Transverse colon (tissue), 4 donors: ENCODE results near the gene GPS1. TPM values are rescaled to one million over a fixed set of nuclear protein-coding genes. Genes with fewer than 3 reads are reported as not detected.

Experiments used
- DNase-seq: peaks from one replicate; pipeline ENCODE4 v3.0.0-alpha.2; 2019
- H3K27ac ChIP-seq, 4 donors: fragments of 200-600 bp; sonication (generic); 2 replicates each; pipeline ENCODE4 v1.5.1; 2016 to 2018; ENCODE audit warnings: inconsistent platforms in 4 of 4
- H3K27me3 ChIP-seq: fragments of 200-600 bp; sonication (generic); 2 replicates; pipeline ENCODE4 v1.5.1; 2017; ENCODE audit warnings: inconsistent platforms
- H3K36me3 ChIP-seq, 4 donors: fragments of 200-600 bp; sonication (generic); 2 replicates each; pipeline ENCODE4 v1.5.1; 2017 to 2019; ENCODE audit warnings: inconsistent platforms in 4 of 4
- H3K4me1 ChIP-seq, 4 donors: fragments of 200-600 bp; sonication (generic); 2 replicates each; pipeline ENCODE4 v1.5.1; 2017 to 2020; ENCODE audit warnings: inconsistent platforms in 4 of 4
- H3K4me3 ChIP-seq, 4 donors: fragments of 200-600 bp; sonication (generic); 1 replicate in 1 of 4; 2 replicates in 3 of 4; pipeline versions ENCODE4 v1.5.1 to v1.6.1; 2017 to 2019; ENCODE audit warnings: inconsistent platforms in 4 of 4
- H3K9me3 ChIP-seq, 2 donors: fragments of 200-600 bp; sonication (generic); 2 replicates each; pipeline ENCODE4 v1.5.1; 2017 to 2019; ENCODE audit warnings: inconsistent platforms in 2 of 2
- EP300 ChIP-seq: sonication (generic); formaldehyde crosslinking; IDR thresholded peaks from one replicate; pipeline ENCODE4 v1.6.1; 2017; ENCODE audit warnings: antibody characterized with exemption, low read depth
- POLR2A ChIP-seq: fragments of 450-650 bp; IDR thresholded peaks from one replicate; pipeline ENCODE4 v1.6.1; 2016; ENCODE audit warnings: antibody characterized with exemption, mild to moderate bottlenecking, moderate library complexity
- POLR2AphosphoS5 ChIP-seq, 3 donors: sonication (generic); formaldehyde crosslinking; IDR thresholded peaks; one replicate each; pipeline ENCODE4 v1.6.1; 2016; ENCODE audit warnings: antibody characterized with exemption in 3 of 3
- WGBS, 2 donors: methylation state at CpG; one replicate each; pipeline ENCODE4 v1.1.5; 2018; ENCODE audit warnings: low coverage in 1 of 2; 5-methylcytosine and 5-hydroxymethylcytosine counted together
- in situ Hi-C, 4 donors: fragments of 200-750 bp; cut with MboI; loops; one replicate each; pipeline versions ENCODE4 v1.15.0 to v1.15.1; 2017; ENCODE audit warnings: low sequenced_read_pairs in 3 of 4, low pct_ligation_motif_present in 1 of 4, low pct_unique_long_range_greater_than_20kb in 1 of 4
- intact Hi-C: fragments of 100-400 bp; cut with DNase I; formaldehyde crosslinking; loops from one replicate; pipeline ENCODE4 v1.15.1; 2023; ENCODE audit warnings: low total_unique reads
- total RNA-seq, 4 donors: library from RNA; depleted of rRNA; stranded (reverse); fragments of >200 nt; gene quantifications; one replicate each; pipeline ENCODE4 v1.1.0, GENCODE V29; 2016
- TF ChIP-seq, protein P1 (sequence below), 5 experiments: fragments of 200-600 bp in 3 of 5; fragments of 450-650 bp in 2 of 5; sonication (generic) in 3 of 5; IDR thresholded peaks; 1 replicate in 2 of 5; 2 replicates in 3 of 5; pipeline ENCODE4 v1.5.1; 2016 to 2017; ENCODE audit warnings: antibody characterized with exemption in 5 of 5, inconsistent platforms in 3 of 5, mild to moderate bottlenecking in 2 of 5, moderate library complexity in 1 of 5

The GPS1 gene
- total RNA-seq, 4 donors from 2014 or later = 42.0 to 160 (median 85.5) TPM

DNA sequence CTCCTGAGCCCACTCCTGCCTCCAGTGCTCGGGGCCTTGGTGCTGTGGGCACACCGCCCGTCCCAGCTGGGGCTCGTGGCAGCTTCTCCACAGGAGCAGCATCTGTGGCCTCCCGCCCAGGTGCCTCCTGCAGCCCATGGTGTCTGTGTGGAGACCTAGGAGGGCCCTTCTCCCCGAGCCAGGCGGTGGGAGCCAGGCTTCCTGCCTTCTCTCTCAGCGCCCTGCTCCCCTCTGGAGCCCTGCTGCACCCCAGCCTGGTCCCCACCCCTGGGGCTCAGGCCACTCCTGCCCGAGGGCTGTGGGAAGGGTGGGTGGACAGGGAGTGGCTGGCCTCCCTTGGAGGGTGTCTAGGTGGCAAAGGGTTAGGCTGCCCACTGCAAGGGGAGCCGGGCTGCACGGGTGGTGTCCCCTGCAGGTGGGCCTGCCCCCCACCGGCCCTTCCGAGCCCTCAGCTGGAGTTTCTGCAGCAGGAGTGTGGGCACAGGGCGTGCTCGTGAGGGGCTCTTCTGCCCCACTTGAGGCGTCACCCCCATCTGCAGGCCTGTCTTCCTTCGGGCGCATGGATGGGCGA lies 40.0 kb upstream of the GPS1 start:
- DNase-seq = no peak
- H3K9me3 ChIP-seq = no peaks in the 10 kb centered on the region
- no peaks in the 10 kb centered on the region for H3K36me3 ChIP-seq
- no peaks in the 10 kb centered on the region for H3K4me1 ChIP-seq
- TF ChIP-seq EP300 (no peak), POLR2AphosphoS5 (IDR thresholded peaks at IDR 0.05) (no peak), POLR2A (no peak)
- TF ChIP-seq, protein P1, sequence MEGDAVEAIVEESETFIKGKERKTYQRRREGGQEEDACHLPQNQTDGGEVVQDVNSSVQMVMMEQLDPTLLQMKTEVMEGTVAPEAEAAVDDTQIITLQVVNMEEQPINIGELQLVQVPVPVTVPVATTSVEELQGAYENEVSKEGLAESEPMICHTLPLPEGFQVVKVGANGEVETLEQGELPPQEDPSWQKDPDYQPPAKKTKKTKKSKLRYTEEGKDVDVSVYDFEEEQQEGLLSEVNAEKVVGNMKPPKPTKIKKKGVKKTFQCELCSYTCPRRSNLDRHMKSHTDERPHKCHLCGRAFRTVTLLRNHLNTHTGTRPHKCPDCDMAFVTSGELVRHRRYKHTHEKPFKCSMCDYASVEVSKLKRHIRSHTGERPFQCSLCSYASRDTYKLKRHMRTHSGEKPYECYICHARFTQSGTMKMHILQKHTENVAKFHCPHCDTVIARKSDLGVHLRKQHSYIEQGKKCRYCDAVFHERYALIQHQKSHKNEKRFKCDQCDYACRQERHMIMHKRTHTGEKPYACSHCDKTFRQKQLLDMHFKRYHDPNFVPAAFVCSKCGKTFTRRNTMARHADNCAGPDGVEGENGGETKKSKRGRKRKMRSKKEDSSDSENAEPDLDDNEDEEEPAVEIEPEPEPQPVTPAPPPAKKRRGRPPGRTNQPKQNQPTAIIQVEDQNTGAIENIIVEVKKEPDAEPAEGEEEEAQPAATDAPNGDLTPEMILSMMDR (IDR thresholded peaks at IDR 0.05) = no peak
- in situ Hi-C loops (no loop called here), intact Hi-C loops (no loop called here)
- H3K27me3 ChIP-seq = no peaks in the 10 kb centered on the region
- H3K27ac ChIP-seq = peak overlapping the region in 1 of 4 donors; percentile 81
- no peak overlapping the region for H3K4me3 ChIP-seq
- 93% methylated on average over 16 of the region's 19 CpGs; no CpG with 5 or more reads in 1 of the 2 donors for WGBS, 2 donors

DNA sequence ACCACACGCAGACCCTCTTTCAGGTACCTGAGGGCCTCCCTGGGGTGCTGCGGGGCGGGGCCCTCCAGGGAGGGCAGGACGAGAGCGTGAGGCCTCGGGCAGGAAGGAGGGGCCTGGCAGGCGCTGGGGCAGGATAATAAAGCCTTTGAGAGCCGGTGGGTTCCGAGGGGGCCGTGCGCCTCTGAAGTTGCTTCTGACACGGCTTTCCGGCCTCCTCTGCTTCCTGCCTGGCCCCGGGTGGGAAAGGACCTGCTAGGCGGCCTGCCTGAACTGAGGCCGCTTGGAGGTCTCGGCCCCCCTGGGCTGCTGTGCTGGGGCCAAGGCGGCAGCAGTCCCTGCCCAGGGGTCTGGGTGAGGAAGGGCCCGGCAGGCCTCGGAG lies 39.4 kb upstream of the GPS1 start:
- TF ChIP-seq POLR2AphosphoS5 (IDR thresholded peaks at IDR 0.05) = no peak
- no peak for TF ChIP-seq POLR2A
- TF ChIP-seq, protein P1 (IDR thresholded peaks at IDR 0.05) = no peak
- no peak for TF ChIP-seq EP300
- intact Hi-C loops = no loop called here
- DNase-seq = no peak
- Histone ChIP-seq H3K9me3 (no peaks in the 10 kb centered on the region), H3K4me3 (no peak overlapping the region), H3K36me3 (no peaks in the 10 kb centered on the region), H3K27me3 (no peaks in the 10 kb centered on the region), H3K27ac (peak overlapping the region; percentile 60 to 81 (median 66)), H3K4me1 (no peaks in the 10 kb centered on the region)
- WGBS, 2 donors = 76% methylated on average over 14 of the region's 20 CpGs; no CpG with 5 or more reads in 1 of the 2 donors
- in situ Hi-C loops = no loop called here

DNA sequence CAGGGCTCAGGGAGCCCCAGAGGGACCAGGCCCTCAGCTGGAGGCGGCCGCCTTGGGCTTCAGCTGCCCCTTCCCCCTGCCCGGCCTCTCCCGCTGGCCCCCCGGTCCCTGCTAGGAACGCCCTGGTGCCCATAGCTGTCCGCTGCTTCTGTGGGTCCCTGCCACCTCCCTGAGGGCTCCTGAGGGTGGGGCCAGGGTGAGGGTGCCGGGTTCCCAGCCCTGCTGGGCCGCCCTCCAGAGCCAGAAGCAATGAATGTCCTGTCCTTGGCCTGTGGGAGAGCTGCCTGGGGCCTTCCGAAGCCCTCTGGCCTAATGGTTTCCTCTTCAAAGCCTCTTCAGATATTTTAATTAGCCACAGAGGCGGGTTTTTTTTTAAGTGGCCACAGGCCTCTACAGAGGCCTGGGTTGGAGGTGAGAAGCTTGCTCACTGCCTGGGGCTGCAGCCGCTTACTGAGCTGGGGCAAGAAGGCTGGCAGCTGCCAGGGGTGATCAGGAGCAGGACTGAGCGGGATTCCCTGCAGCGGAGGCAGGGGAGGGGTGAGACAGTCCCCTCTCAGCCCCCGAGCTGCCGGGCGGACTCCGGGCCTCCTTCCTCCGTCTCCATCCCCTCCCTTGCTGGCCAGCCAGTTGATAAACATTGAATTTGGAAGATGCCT lies 38.9 kb upstream of the GPS1 start:
- no peaks in the 10 kb centered on the region for H3K4me1 ChIP-seq
- WGBS, 2 donors = 80 to 84% methylated on average over 2 to 10 of the region's 19 CpGs
- in situ Hi-C loops (no loop called here), intact Hi-C loops (no loop called here)
- DNase-seq = no peak
- H3K27ac ChIP-seq = peak overlapping the region; percentile 60 to 81 (median 66)
- TF ChIP-seq EP300 = no peak
- no peak for TF ChIP-seq POLR2A
- TF ChIP-seq, protein P1 (IDR thresholded peaks at IDR 0.05) = no peak
- TF ChIP-seq POLR2AphosphoS5 (IDR thresholded peaks at IDR 0.05) = no peak
- H3K36me3 ChIP-seq = no peaks in the 10 kb centered on the region
- H3K9me3 ChIP-seq = no peaks in the 10 kb centered on the region
- H3K27me3 ChIP-seq = no peaks in the 10 kb centered on the region
- H3K4me3 ChIP-seq = no peak overlapping the region

DNA sequence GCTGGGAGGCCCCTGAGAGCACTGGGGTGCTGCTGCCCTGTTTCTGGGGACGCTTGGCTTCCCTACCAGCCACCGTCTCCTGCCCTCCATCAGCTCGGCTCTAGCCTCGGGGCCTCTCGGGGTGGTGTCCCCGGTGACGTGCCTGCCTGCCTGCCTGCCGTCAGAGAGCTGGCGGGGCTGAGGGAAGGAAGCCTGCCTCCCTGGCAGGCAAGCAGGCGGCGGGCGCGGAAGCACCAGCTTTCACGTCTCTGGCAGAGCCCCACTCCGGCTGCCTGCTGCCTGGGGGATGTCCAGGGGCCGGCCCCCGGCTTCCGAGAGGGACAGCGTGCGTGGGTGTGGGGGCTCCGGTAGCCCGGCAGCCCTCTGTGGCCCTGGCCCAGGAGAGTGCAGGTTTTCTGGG lies 38.4 kb upstream of the GPS1 start:
- intact Hi-C loops (no loop called here), in situ Hi-C loops (no loop called here)
- no peak for DNase-seq
- Histone ChIP-seq H3K27ac (peak overlapping the region; percentile 60 to 81 (median 66)), H3K4me1 (no peaks in the 10 kb centered on the region), H3K4me3 (no peak overlapping the region), H3K27me3 (no peaks in the 10 kb centered on the region), H3K36me3 (no peaks in the 10 kb centered on the region), H3K9me3 (no peaks in the 10 kb centered on the region)
- no peak for TF ChIP-seq POLR2A
- TF ChIP-seq EP300 = no peak
- no peak for TF ChIP-seq POLR2AphosphoS5 (IDR thresholded peaks at IDR 0.05)
- TF ChIP-seq, protein P1 (IDR thresholded peaks at IDR 0.05) = no peak
- WGBS, 2 donors = 75% methylated on average over 22 of the region's 22 CpGs; no CpG with 5 or more reads in 1 of the 2 donors
